HepG2 (cell line): Measurements from ENCODE around the gene MTR. TPM values are rescaled to one million over a fixed set of nuclear protein-coding genes. Genes with fewer than 3 reads are reported as not detected.

Experiments used
- ATAC-seq: fragments of 200-7000 bp; cut with Tn5 transposase; 3 replicates; pipeline ENCODE4 v1.9.1; 2020; ENCODE audit warnings: mild to moderate bottlenecking, moderate library complexity
- BruUV-seq: library from RNA; stranded (reverse); fragments of 400-500 nt; replicated peaks from 2 replicates; lab custom pipeline; 2021; lab: Mats Ljungman, UMichigan
- CTCF ChIA-PET: fragments of 300-600 bp; formaldehyde crosslinking; extraction: SDS; loops from one replicate; lab custom pipeline; 2021; ENCODE audit warnings: low total read pairs, inconsistent platforms, low intra/inter-chr PET ratio; lab: Yijun Ruan, JAX
- POLR2A ChIA-PET: fragments of 350-600 bp; sonication (Branson Sonifier 250); formaldehyde crosslinking; loops from one replicate; lab custom pipeline; 2020; ENCODE audit warnings: antibody characterized with exemption, inconsistent platforms; lab: Yijun Ruan, JAX
- DNase-seq: peaks from one replicate; pipeline ENCODE4 v3.0.0-alpha.2; 2015; ENCODE audit warnings: low spot score
- FAIRE-seq: peaks from 3 replicates; lab custom pipeline; 2011; peaks lifted over from hg19 to GRCh38; lab: Jason Lieb, UNC
- H2AFZ ChIP-seq: one replicate; pipeline ENCODE4 v1.6.1; 2011; ENCODE audit warnings: low read length, inconsistent platforms
- H3K27ac ChIP-seq: fragments of 300-600 bp; 3 replicates; pipeline ENCODE4 v1.8.0; 2011; ENCODE audit warnings: mixed run types, mild to moderate bottlenecking, mixed read lengths, low read length, inconsistent platforms; ENCODE audit not compliant: insufficient read depth; ENCODE audit errors: extremely low read length
- H3K27me3 ChIP-seq, 2 experiments: fragments of 200-600 bp in 1 of 2; 2 replicates in 1 of 2; 3 replicates in 1 of 2; pipeline versions ENCODE4 v1.6.0 to v1.8.0; 2011; ENCODE audit warnings: low read length in 2 of 2, mild to moderate bottlenecking in 2 of 2, moderate library complexity in 2 of 2, inconsistent platforms in 1 of 2; ENCODE audit not compliant: insufficient read depth in 2 of 2, control insufficient read depth in 1 of 2
- H3K36me3 ChIP-seq, 2 experiments: fragments of 200-600 bp in 1 of 2; replicated peaks in 1 of 2; 2 replicates in 1 of 2; 3 replicates in 1 of 2; pipeline versions ENCODE4 v1.5.1 to v1.8.0; 2011; ENCODE audit warnings: low read length in 2 of 2, inconsistent platforms in 1 of 2; ENCODE audit not compliant: insufficient read depth in 2 of 2, control insufficient read depth in 1 of 2
- H3K4me1 ChIP-seq: 2 replicates; pipeline ENCODE4 v1.5.1; 2012; ENCODE audit warnings: low read length, inconsistent platforms; ENCODE audit not compliant: insufficient read depth
- H3K4me2 ChIP-seq: 2 replicates; pipeline ENCODE4 v1.6.0; 2011; ENCODE audit warnings: low read depth, low read length, inconsistent platforms
- H3K4me3 ChIP-seq, 3 experiments: fragments of 200-600 bp in 1 of 3; sonication (generic), shearing (Covaris generic) in 1 of 3; replicated peaks in 1 of 3; 2 replicates each; pipeline ENCODE4 v1.5.1; 2011 to 2016; ENCODE audit warnings: low read length in 3 of 3, inconsistent platforms in 2 of 3, low read depth in 2 of 3, mild to moderate bottlenecking in 2 of 3, control low read depth in 1 of 3, mixed read lengths in 1 of 3; ENCODE audit not compliant: insufficient read depth in 1 of 3
- H3K79me2 ChIP-seq: one replicate; pipeline ENCODE4 v1.6.1; 2011; ENCODE audit warnings: low read length, inconsistent platforms; ENCODE audit not compliant: insufficient read depth
- H3K9ac ChIP-seq: 2 replicates; pipeline ENCODE4 v1.6.0; 2011; ENCODE audit warnings: mild to moderate bottlenecking, low read depth, low read length, inconsistent platforms; ENCODE audit not compliant: insufficient read depth
- H3K9me3 ChIP-seq: 2 replicates; pipeline ENCODE4 v1.5.1; 2012; ENCODE audit warnings: mild to moderate bottlenecking, low read length
- H4K20me1 ChIP-seq: 2 replicates; pipeline ENCODE4 v1.6.0; 2011; ENCODE audit warnings: inconsistent platforms, mild to moderate bottlenecking, low read length, moderate library complexity; ENCODE audit not compliant: insufficient read depth
- CAMTA2 ChIP-seq: sonication (generic); formaldehyde crosslinking; IDR thresholded peaks from 2 replicates; pipeline ENCODE4 v1.4.0; 2020; ENCODE audit warnings: mild to moderate bottlenecking, missing genetic modification reagents, borderline replicate concordance
- FOXA3 ChIP-seq: IDR thresholded peaks from 2 replicates; pipeline ENCODE4 v1.6.1; 2016; ENCODE audit warnings: missing genetic modification reagents, missing compliant biosample characterization
- FOXP1 ChIP-seq, 2 experiments: fragments of 450-650 bp in 1 of 2; IDR thresholded peaks; 2 replicates each; pipeline ENCODE4 v1.6.1; 2017 to 2018; ENCODE audit warnings: antibody characterized with exemption in 1 of 2
- HDAC2 ChIP-seq: sonication (generic); formaldehyde crosslinking; IDR thresholded peaks from 2 replicates; pipeline ENCODE4 v1.4.0; 2020; ENCODE audit warnings: missing genetic modification reagents
- HOXA9 ChIP-seq: sonication (generic); formaldehyde crosslinking; IDR thresholded peaks from 2 replicates; pipeline ENCODE4 v1.8.1; 2022; ENCODE audit warnings: missing genetic modification reagents, mild to moderate bottlenecking, moderate library complexity, borderline replicate concordance
- NR2F6 ChIP-seq, 2 experiments: IDR thresholded peaks; 2 replicates each; pipeline ENCODE4 v1.6.1; 2016; ENCODE audit warnings: antibody characterized with exemption in 1 of 2, mild to moderate bottlenecking in 1 of 2
- PLSCR1 ChIP-seq: sonication (generic); formaldehyde crosslinking; IDR thresholded peaks from 2 replicates; pipeline ENCODE4 v1.5.0; 2020; ENCODE audit warnings: missing genetic modification reagents, mild to moderate bottlenecking, borderline replicate concordance
- REST ChIP-seq, 2 experiments: IDR thresholded peaks; 2 replicates each; pipeline ENCODE4 v1.6.1; 2011 to 2012; ENCODE audit warnings: low read length in 2 of 2, borderline replicate concordance in 1 of 2, low read depth in 1 of 2, mild to moderate bottlenecking in 1 of 2, moderate library complexity in 1 of 2
- SAP130 ChIP-seq: IDR thresholded peaks from 2 replicates; pipeline ENCODE4 v1.6.1; 2016; ENCODE audit warnings: low read depth
- SOX5 ChIP-seq: IDR thresholded peaks from 2 replicates; pipeline ENCODE4 v1.6.1; 2016; ENCODE audit warnings: borderline replicate concordance
- TCF12 ChIP-seq, 2 experiments: fragments of 450-650 bp in 1 of 2; sonication (generic) in 1 of 2; formaldehyde crosslinking in 1 of 2; IDR thresholded peaks; 2 replicates each; pipeline versions ENCODE4 v1.6.1 to v1.8.0; 2017 to 2022; ENCODE audit warnings: antibody characterized with exemption in 1 of 2, mild to moderate bottlenecking in 1 of 2, missing genetic modification reagents in 1 of 2, moderate library complexity in 1 of 2
- THRA ChIP-seq: sonication (generic); formaldehyde crosslinking; IDR thresholded peaks from 2 replicates; pipeline ENCODE4 v1.4.0; 2020; ENCODE audit warnings: missing genetic modification reagents, borderline replicate concordance
- ZNF503 ChIP-seq: sonication (generic); formaldehyde crosslinking; IDR thresholded peaks from 2 replicates; pipeline ENCODE4 v1.4.0; 2020; ENCODE audit warnings: missing genetic modification reagents
- WGBS: methylation state at CpG from one replicate; pipeline ENCODE4 v1.1.6; 2017; ENCODE audit warnings: low lambda C conversion rate; 5-methylcytosine and 5-hydroxymethylcytosine counted together
- in situ Hi-C: cut with HindIII; loops from 2 replicates; pipeline ENCODE4 v1.10.0; 2017; ENCODE audit warnings: low pct_unique_long_range_greater_than_20kb; ENCODE audit not compliant: extremely low pct_ligation_motif_present
- intact Hi-C: fragments of 100-400 bp; cut with micrococcal nuclease; formaldehyde crosslinking; loops from one replicate; pipeline ENCODE4 v1.10.0; 2022; ENCODE audit not compliant: unreplicated experiment
- polyA plus RNA-seq, 8 experiments: library from polyadenylated mRNA; depleted of rRNA in 3 of 8; stranded (reverse) in 7 of 8; unstranded in 1 of 8; fragments of >200 nt; fragmentation: Illumina TruSeq in 4 of 8; extraction: Trizol in 4 of 8; gene quantifications; 2 replicates each; pipeline versions ENCODE4 v1.2.1 to v1.2.3, GENCODE V29; 2011 to 2016; ENCODE audit warnings: low read depth in 4 of 8, missing spikeins in 1 of 8, mixed read lengths in 1 of 8; ENCODE audit not compliant: insufficient read depth in 1 of 8
- total RNA-seq, 5 experiments: library from RNA; depleted of rRNA; stranded (reverse); fragments of >200 nt; fragmentation: Illumina TruSeq; extraction: Trizol; gene quantifications; 2 replicates each; pipeline ENCODE4 v1.2.3, GENCODE V29; 2016; ENCODE audit warnings: low read depth in 1 of 5

Gene MTR
- total and polyA plus RNA-seq, 2 of the 13 experiments (the other 11 are each of a cell fraction or from before 2014, with no cell fraction given): 16.3 to 36.1 TPM

GRCh38 chr1:236861560-236862218 is 66.6 kb downstream of the MTR start:
- POLR2A ChIA-PET: interaction anchor here (0.9 to 3.6 kb wide), 10 partner anchors 11 to 66 kb away, joined by 3 to 75 read pairs (median 8); partner anchors contain the start of gene MTR
- Histone ChIP-seq H2AFZ (no peak overlapping the region), H3K27me3 (no peaks in the 10 kb centered on the region), H3K79me2 (no peaks in the 10 kb centered on the region), H3K27ac (peak overlapping the region; percentile 75), H3K9me3 (no peaks in the 10 kb centered on the region), H3K4me2 (peak overlapping the region; percentile 57), H4K20me1 (no peaks in the 10 kb centered on the region), H3K36me3 (peaks cover 13 to 31% of the 10 kb centered on the region in 2 experiments), H3K4me3 (peak overlapping the region in 1 of 3 experiments; percentile 16; a peak in 1 of 6 replicates), H3K9ac (peak overlapping the region; percentile 35), H3K4me1 (peaks cover 44% of the 10 kb centered on the region)
- peak; percentile 70 for ATAC-seq
- FAIRE-seq: peak; percentile 80
- no TSS peak for BruUV-seq
- peak; percentile 80 for DNase-seq
- CTCF ChIA-PET: no interaction called here
- intact Hi-C loops: loop anchor here (1.0 to 10.0 kb wide), 4 partner anchors 17 to 523 kb away; partner anchors contain the start of gene MTR
- in situ Hi-C loops: loop anchor here (10.0 to 25.0 kb wide), 2 partner anchors 249 to 757 kb away; partner anchors contain the start of gene HEATR1
- WGBS: 64% methylated on average over 2 of the region's 2 CpGs
- TF ChIP-seq HDAC2 (CRISPR knock-in tag): peak; percentile 31; the same call in 1 of the 2 replicates
- TF ChIP-seq TCF12 (IDR thresholded peaks at IDR 0.05): no peak
- TF ChIP-seq TCF12 (CRISPR knock-in tag; IDR thresholded peaks at IDR 0.05): 0 out of 2 replicates have a peak, but pooled peaks have one; percentile 1
- peak; percentile 47; the same call in 1 of the 2 replicates for TF ChIP-seq SAP130
- no peak for TF ChIP-seq FOXP1 (IDR thresholded peaks at IDR 0.05)
- peak; percentile 60; the same call in 1 of the 2 replicates for TF ChIP-seq FOXP1 (CRISPR knock-in tag; IDR thresholded peaks at IDR 0.05)
- peak; percentile 86 for TF ChIP-seq SOX5
- TF ChIP-seq CAMTA2: no peak
- TF ChIP-seq ZNF503 (CRISPR knock-in tag): peak; percentile 40; the same call in 1 of the 2 replicates
- peak; percentile 74 for TF ChIP-seq FOXA3 (CRISPR knock-in tag)
- TF ChIP-seq REST (IDR thresholded peaks at IDR 0.05; ENCODE audit: borderline replicate concordance in 1 of 2, low read depth in 1 of 2, low read length in 2 of 2): 0 out of 4 replicates have a peak, but pooled peaks of 1 of the 2 experiments have one; percentile 18
- TF ChIP-seq THRA (CRISPR knock-in tag): peak; percentile 60
- TF ChIP-seq HOXA9: no peak
- TF ChIP-seq PLSCR1 (CRISPR knock-in tag): no peak
- peak; percentile 46; the same call in 1 of the 2 replicates for TF ChIP-seq NR2F6 (IDR thresholded peaks at IDR 0.05)
- no peak; the same call in 1 of the 2 replicates for TF ChIP-seq NR2F6 (CRISPR knock-in tag; IDR thresholded peaks at IDR 0.05)
